Smooth muscle cell (in vitro differentiated cells): Measurements from ENCODE around the gene NISCH. TPM values are rescaled to one million over a fixed set of nuclear protein-coding genes. Genes with fewer than 3 reads are reported as not detected.

Experiments
- DNase-seq: peaks from one replicate; lab custom pipeline; 2025; ENCODE audit not compliant: unreplicated experiment; lab: John Stamatoyannopoulos, UW
- H2AFZ ChIP-seq: fragments of 200-600 bp; sonication (generic); 2 replicates; pipeline ENCODE4 v1.6.0; 2016; ENCODE audit warnings: antibody characterized with exemption, low read depth, mild to moderate bottlenecking
- H3F3A ChIP-seq: fragments of 200-600 bp; sonication (generic); 2 replicates; pipeline ENCODE4 v1.6.0; 2017; ENCODE audit warnings: antibody characterized with exemption, low read depth
- H3K27ac ChIP-seq: fragments of 200-600 bp; sonication (generic); 2 replicates; pipeline ENCODE4 v1.5.1; 2016; ENCODE audit warnings: low read depth, mild to moderate bottlenecking
- H3K27me3 ChIP-seq: fragments of 200-600 bp; sonication (generic); 2 replicates; pipeline ENCODE4 v1.6.1; 2016; ENCODE audit warnings: low read depth, mild to moderate bottlenecking
- H3K36me3 ChIP-seq: fragments of 200-600 bp; sonication (generic); 2 replicates; pipeline ENCODE4 v1.5.1; 2016; ENCODE audit warnings: low read depth
- H3K4me1 ChIP-seq: fragments of 200-600 bp; sonication (generic); 2 replicates; pipeline ENCODE4 v1.5.1; 2016; ENCODE audit warnings: low read depth
- H3K4me2 ChIP-seq: fragments of 200-600 bp; sonication (generic); 2 replicates; pipeline ENCODE4 v1.6.0; 2016; ENCODE audit warnings: mild to moderate bottlenecking
- H3K4me3 ChIP-seq: fragments of 200-600 bp; sonication (generic); 2 replicates; pipeline ENCODE4 v1.5.1; 2016; ENCODE audit warnings: mild to moderate bottlenecking
- H3K79me2 ChIP-seq: fragments of 200-600 bp; sonication (generic); 2 replicates; pipeline ENCODE4 v1.6.0; 2016; ENCODE audit warnings: low read depth, mild to moderate bottlenecking
- H3K9ac ChIP-seq: fragments of 200-600 bp; sonication (generic); 2 replicates; pipeline ENCODE4 v1.6.0; 2016; ENCODE audit warnings: low read depth
- H3K9me3 ChIP-seq: fragments of 200-600 bp; sonication (generic); replicated peaks from 2 replicates; pipeline ENCODE4 v1.5.1; 2016; ENCODE audit warnings: low read depth
- H4K20me1 ChIP-seq: fragments of 200-600 bp; sonication (generic); 2 replicates; pipeline ENCODE4 v1.6.0; 2016; ENCODE audit warnings: low read depth
- CTCF ChIP-seq: fragments of 200-600 bp; sonication (generic); IDR thresholded peaks from 2 replicates; pipeline ENCODE4 v1.5.1; 2017; ENCODE audit warnings: borderline replicate concordance, mild to moderate bottlenecking, antibody characterized with exemption; ENCODE audit not compliant: insufficient read depth, poor library complexity, severe bottlenecking
- WGBS: methylation state at CpG from one replicate; pipeline ENCODE4 v1.1.7; 2016; ENCODE audit warnings: low lambda C conversion rate; 5-methylcytosine and 5-hydroxymethylcytosine counted together
- polyA plus RNA-seq: library from polyadenylated mRNA; unstranded; fragments of >200 nt; fragmentation: Nextera tagmentation; extraction: Ambion mirVana; gene quantifications from 2 replicates; pipeline ENCODE4 v1.2.1, GENCODE V29; 2016
- total RNA-seq: library from RNA; depleted of rRNA; stranded (reverse); fragments of >200 nt; gene quantifications from 2 replicates; pipeline ENCODE4 v1.2.3, GENCODE V29; 2014

The NISCH gene
- total and polyA plus RNA-seq, 2 experiments from 2014 or later: 47.3 to 55.2 TPM

DNA sequence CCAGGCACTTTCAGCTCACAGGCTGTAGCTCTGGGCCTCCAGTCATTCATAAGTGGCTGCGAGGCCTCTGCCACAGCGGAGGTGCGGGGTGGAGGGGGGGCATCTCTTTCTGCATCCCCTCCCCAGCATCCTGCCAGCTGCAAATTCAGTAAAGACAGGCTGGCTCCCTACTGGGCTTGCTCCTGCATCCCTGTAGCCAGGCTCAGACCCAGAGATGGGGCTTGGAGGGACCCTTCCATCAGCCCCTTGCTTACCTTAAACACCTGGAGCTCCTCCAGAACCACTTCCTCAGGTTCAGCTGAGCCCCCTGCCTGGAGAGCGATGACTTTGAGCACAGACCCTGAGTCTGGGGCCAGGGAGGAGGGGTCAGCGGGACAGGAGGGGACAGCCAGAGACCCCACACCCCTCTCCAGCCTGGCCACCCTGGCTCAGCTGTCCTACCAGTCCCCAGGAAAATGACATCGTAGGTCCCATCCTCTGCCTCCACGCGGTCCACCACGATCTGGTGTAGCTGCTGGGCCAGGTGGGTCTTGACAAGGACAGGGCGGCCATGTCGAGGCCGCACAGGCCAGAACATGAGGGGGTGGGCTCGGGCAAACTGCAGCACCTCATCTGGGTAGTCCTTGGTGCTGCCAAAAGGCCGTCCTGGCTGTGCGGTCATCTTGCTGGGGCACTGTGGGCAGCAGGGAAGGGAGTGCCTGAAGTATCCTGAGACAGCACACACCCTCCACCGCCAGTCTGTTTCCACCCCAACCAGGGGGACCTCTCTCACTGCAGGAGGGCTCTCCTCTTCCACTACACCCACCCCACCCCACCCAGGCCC is 15.8 kb upstream of the NISCH start:
- no peaks in the 10 kb centered on the region for H3K36me3 ChIP-seq
- WGBS: 95% methylated on average over 16 of the region's 16 CpGs
- H3K4me2 ChIP-seq: no peak overlapping the region
- H3K4me3 ChIP-seq: no peak overlapping the region
- H3K9me3 ChIP-seq: no peaks in the 10 kb centered on the region
- no peak overlapping the region for H2AFZ ChIP-seq
- H3K27me3 ChIP-seq: no peaks in the 10 kb centered on the region
- H3K27ac ChIP-seq: no peak overlapping the region
- H3K4me1 ChIP-seq: no peaks in the 10 kb centered on the region
- H3K9ac ChIP-seq: no peak overlapping the region
- TF ChIP-seq CTCF: no peak
- H4K20me1 ChIP-seq: no peaks in the 10 kb centered on the region
- H3F3A ChIP-seq: no peaks in the 10 kb centered on the region
- no peaks in the 10 kb centered on the region for H3K79me2 ChIP-seq
- no peak for DNase-seq

GRCh38 chr3:52440249-52440551 is 15.2 kb upstream of the NISCH start:
- WGBS: 96% methylated on average over 12 of the region's 12 CpGs
- Histone ChIP-seq H3K27me3 (no peaks in the 10 kb centered on the region), H3K9ac (no peak overlapping the region), H3K79me2 (no peaks in the 10 kb centered on the region), H3K9me3 (no peaks in the 10 kb centered on the region), H2AFZ (no peak overlapping the region), H3K27ac (no peak overlapping the region), H4K20me1 (no peaks in the 10 kb centered on the region), H3K36me3 (no peaks in the 10 kb centered on the region), H3K4me2 (no peak overlapping the region), H3K4me3 (no peak overlapping the region), H3K4me1 (no peaks in the 10 kb centered on the region), H3F3A (no peaks in the 10 kb centered on the region)
- TF ChIP-seq CTCF: no peak
- DNase-seq: no peak

- Histone ChIP-seq H3K36me3 (no peaks in the 10 kb centered on the region), H3K4me1 (no peaks in the 10 kb centered on the region), H3K9ac (no peak overlapping the region), H3K27me3 (no peaks in the 10 kb centered on the region), H4K20me1 (no peaks in the 10 kb centered on the region), H3K4me2 (no peak overlapping the region), H2AFZ (no peak overlapping the region), H3F3A (no peaks in the 10 kb centered on the region), H3K4me3 (no peak overlapping the region), H3K79me2 (no peaks in the 10 kb centered on the region), H3K9me3 (no peaks in the 10 kb centered on the region), H3K27ac (no peak overlapping the region)
- DNase-seq: no peak
- TF ChIP-seq CTCF: no peak
- WGBS: 97% methylated on average over 14 of the region's 14 CpGs
Measured at GRCh38 chr3:52440671-52441070, 14.7 kb upstream of the NISCH start.
